ENCODE results near the gene SF3A2. TPM values are rescaled to one million over a fixed set of nuclear protein-coding genes. Genes with fewer than 3 reads are reported as not detected.

Gene SF3A2
- total and polyA plus RNA-seq, 2 donors (not counting 3 experiments of a cell fraction or from before 2014, with no cell fraction given), result 21.5 to 164 TPM

DNA sequence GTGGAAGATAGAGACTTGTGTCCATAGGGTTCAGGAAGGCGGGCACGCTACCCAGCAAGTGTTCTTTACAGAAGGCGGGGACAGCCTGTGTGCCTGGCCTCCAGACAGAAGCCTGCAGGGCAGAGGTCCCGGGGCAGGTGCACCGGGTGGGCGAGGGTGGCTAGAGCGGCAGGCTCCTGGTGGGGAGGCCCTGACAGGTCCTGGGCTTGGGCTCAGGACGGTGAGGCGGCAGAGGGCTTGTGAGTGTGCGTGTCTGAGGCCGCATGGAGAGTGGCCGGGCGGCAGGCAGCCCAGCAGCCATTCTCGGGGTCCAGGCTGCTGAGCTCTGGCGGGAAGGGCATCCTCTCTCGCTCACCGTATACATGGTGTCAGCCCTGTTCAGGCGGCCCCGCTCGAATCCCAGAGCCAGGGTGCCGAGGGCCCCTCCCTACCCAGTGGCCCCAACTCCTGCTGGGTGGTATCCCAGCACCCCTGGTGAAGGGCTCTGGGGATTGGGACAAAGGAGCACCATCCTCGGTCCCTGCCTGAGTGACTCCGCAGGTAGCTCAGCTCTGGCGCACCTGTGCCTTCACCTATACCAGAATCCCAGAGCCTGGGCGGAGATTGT lies 9.5 kb downstream of the SF3A2 start:
- FAIRE-seq (no peak), DNase-seq (ENCODE audit: low read depth, low spot score) (no peak)
- no peak for TF ChIP-seq GATA2 (IDR thresholded peaks at IDR 0.05; ENCODE audit: insufficient read depth, insufficient read length, low read depth, low read length)
- TF ChIP-seq, protein P1, sequence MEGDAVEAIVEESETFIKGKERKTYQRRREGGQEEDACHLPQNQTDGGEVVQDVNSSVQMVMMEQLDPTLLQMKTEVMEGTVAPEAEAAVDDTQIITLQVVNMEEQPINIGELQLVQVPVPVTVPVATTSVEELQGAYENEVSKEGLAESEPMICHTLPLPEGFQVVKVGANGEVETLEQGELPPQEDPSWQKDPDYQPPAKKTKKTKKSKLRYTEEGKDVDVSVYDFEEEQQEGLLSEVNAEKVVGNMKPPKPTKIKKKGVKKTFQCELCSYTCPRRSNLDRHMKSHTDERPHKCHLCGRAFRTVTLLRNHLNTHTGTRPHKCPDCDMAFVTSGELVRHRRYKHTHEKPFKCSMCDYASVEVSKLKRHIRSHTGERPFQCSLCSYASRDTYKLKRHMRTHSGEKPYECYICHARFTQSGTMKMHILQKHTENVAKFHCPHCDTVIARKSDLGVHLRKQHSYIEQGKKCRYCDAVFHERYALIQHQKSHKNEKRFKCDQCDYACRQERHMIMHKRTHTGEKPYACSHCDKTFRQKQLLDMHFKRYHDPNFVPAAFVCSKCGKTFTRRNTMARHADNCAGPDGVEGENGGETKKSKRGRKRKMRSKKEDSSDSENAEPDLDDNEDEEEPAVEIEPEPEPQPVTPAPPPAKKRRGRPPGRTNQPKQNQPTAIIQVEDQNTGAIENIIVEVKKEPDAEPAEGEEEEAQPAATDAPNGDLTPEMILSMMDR (IDR thresholded peaks at IDR 0.05; ENCODE audit: extremely low read depth in 1 of 2, insufficient read depth in 1 of 2, low read depth in 1 of 2, low read length in 2 of 2), result no peak
- Histone ChIP-seq H3K36me3 (ENCODE audit: control insufficient read depth in 2 of 2, extremely low read depth in 1 of 2, insufficient read depth in 2 of 2, low read length in 2 of 2) (peaks cover 25 to 52% of the 10 kb centered on the region in 2 experiments), H3K27me3 (ENCODE audit: control insufficient read depth in 2 of 2, insufficient read depth in 2 of 2, low read length in 2 of 2) (peaks cover 2 to 11% of the 10 kb centered on the region in 2 experiments), H3K27ac (ENCODE audit: insufficient read depth, low read depth, low read length) (no peak overlapping the region), H2AFZ (ENCODE audit: low read depth, low read length) (no peak overlapping the region), H3K79me2 (ENCODE audit: control insufficient read depth, insufficient read depth, low read length) (peaks cover 33% of the 10 kb centered on the region), H3K4me1 (ENCODE audit: control insufficient read depth, extremely low read depth, insufficient read depth, low read length) (peaks cover 13% of the 10 kb centered on the region), H3K9me3 (replicated peaks; ENCODE audit: control insufficient read depth, insufficient read depth, low read length) (no peaks in the 10 kb centered on the region), H3K4me3 (replicated peaks in 1 of 3; ENCODE audit: insufficient read depth in 1 of 3, low read depth in 1 of 3, low read length in 3 of 3) (no peak overlapping the region), H4K20me1 (replicated peaks; ENCODE audit: control insufficient read depth, extremely low read depth, insufficient read depth, low read length) (no peaks in the 10 kb centered on the region), H3K4me2 (ENCODE audit: insufficient read depth, low read length) (no peak overlapping the region), H3K9ac (replicated peaks; ENCODE audit: extremely low read depth, insufficient read depth, low read length) (no peak overlapping the region), H3K9me1 (replicated peaks; ENCODE audit: control insufficient read depth, extremely low read depth, insufficient read depth, low read length) (no peaks in the 10 kb centered on the region)
- no TSS peak for BruUV-seq (replicated peaks)
- CTCF ChIA-PET, result interaction anchor here (1.2 kb wide), 1 partner anchor 16 kb away, joined by 3 read pairs; no protein-coding TSS in a partner anchor
- POLR2A ChIA-PET, result no interaction called here
- intact Hi-C loops (cut with micrococcal nuclease), result no loop called here
- dilution Hi-C loops (cut with MboI; ENCODE audit: extremely low pct_ligation_motif_present, low sequenced_read_pairs), result no loop called here

DNA sequence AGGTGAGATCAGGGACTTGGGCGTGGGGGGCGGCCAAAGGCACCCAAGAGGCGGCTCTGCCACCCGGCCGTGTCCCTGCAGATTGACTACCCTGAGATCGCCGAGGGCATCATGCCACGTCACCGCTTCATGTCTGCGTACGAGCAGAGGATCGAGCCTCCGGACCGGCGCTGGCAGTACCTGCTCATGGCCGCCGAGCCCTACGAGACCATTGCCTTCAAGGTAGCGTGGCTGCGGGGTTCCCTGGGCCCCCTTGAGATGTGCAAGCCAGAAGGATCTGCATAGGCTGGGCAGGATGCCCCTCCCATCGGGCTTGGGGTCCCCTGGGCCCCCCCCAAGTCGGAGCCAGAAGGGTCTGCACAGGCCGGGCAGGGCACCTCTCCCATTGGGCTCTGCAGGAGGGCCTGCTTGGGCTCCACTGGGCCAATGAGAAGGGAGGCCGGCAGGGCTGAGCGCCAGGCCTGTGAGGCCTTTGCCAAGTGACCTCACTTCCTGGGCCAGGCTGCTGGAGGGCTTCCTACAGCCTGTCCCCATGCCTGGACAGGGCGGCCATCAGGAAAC lies 10.3 kb downstream of the SF3A2 start:
- no TSS peak for BruUV-seq (replicated peaks)
- no peak overlapping the region for H3K4me2 ChIP-seq (ENCODE audit: insufficient read depth, low read length)
- dilution Hi-C loops (cut with MboI; ENCODE audit: extremely low pct_ligation_motif_present, low sequenced_read_pairs), result no loop called here
- H3K36me3 ChIP-seq (ENCODE audit: control insufficient read depth in 2 of 2, extremely low read depth in 1 of 2, insufficient read depth in 2 of 2, low read length in 2 of 2), result peaks cover 25 to 52% of the 10 kb centered on the region in 2 experiments
- CTCF ChIA-PET, result interaction anchor here (1.2 kb wide), 1 partner anchor 15 kb away, joined by 3 read pairs; no protein-coding TSS in a partner anchor
- H3K27ac ChIP-seq (ENCODE audit: insufficient read depth, low read depth, low read length), result no peak overlapping the region
- H3K4me3 ChIP-seq (replicated peaks in 1 of 3; ENCODE audit: insufficient read depth in 1 of 3, low read depth in 1 of 3, low read length in 3 of 3), result no peak overlapping the region
- FAIRE-seq, result no peak
- H3K79me2 ChIP-seq (ENCODE audit: control insufficient read depth, insufficient read depth, low read length), result peaks cover 25% of the 10 kb centered on the region
- H3K9me3 ChIP-seq (replicated peaks; ENCODE audit: control insufficient read depth, insufficient read depth, low read length), result no peaks in the 10 kb centered on the region
- no peaks in the 10 kb centered on the region for H4K20me1 ChIP-seq (replicated peaks; ENCODE audit: control insufficient read depth, extremely low read depth, insufficient read depth, low read length)
- H3K9me1 ChIP-seq (replicated peaks; ENCODE audit: control insufficient read depth, extremely low read depth, insufficient read depth, low read length), result no peaks in the 10 kb centered on the region
- H2AFZ ChIP-seq (ENCODE audit: low read depth, low read length), result no peak overlapping the region
- intact Hi-C loops (cut with micrococcal nuclease), result no loop called here
- H3K4me1 ChIP-seq (ENCODE audit: control insufficient read depth, extremely low read depth, insufficient read depth, low read length), result peaks cover 8% of the 10 kb centered on the region
- no peak for DNase-seq (ENCODE audit: low read depth, low spot score)
- no peak for TF ChIP-seq FOS (IDR thresholded peaks at IDR 0.05; ENCODE audit: borderline replicate concordance, insufficient read depth, low read length)
- TF ChIP-seq POLR2A (IDR thresholded peaks at IDR 0.05; ENCODE audit: low read depth, low read length), result no peak
- TF ChIP-seq POLR2AphosphoS5 (IDR thresholded peaks at IDR 0.05; ENCODE audit: insufficient read depth, low read depth, low read length), result no peak
- POLR2A ChIA-PET, result no interaction called here
- peaks cover 6 to 19% of the 10 kb centered on the region in 2 experiments for H3K27me3 ChIP-seq (ENCODE audit: control insufficient read depth in 2 of 2, insufficient read depth in 2 of 2, low read length in 2 of 2)
- no peak overlapping the region for H3K9ac ChIP-seq (replicated peaks; ENCODE audit: extremely low read depth, insufficient read depth, low read length)

All from endothelial cell of umbilical vein (primary cell).